ENCODE measurements around the gene CRYBA2. TPM values are rescaled to one million over a fixed set of nuclear protein-coding genes. Genes with fewer than 3 reads are reported as not detected.

The CRYBA2 gene
- total RNA-seq, 1 donor from 2014 or later = not detected

- TF ChIP-seq EZH2phosphoT487 (IDR thresholded peaks at IDR 0.05) (no peak), EZH2 (IDR thresholded peaks at IDR 0.05) (no peak)
- TF ChIP-seq, protein P1, sequence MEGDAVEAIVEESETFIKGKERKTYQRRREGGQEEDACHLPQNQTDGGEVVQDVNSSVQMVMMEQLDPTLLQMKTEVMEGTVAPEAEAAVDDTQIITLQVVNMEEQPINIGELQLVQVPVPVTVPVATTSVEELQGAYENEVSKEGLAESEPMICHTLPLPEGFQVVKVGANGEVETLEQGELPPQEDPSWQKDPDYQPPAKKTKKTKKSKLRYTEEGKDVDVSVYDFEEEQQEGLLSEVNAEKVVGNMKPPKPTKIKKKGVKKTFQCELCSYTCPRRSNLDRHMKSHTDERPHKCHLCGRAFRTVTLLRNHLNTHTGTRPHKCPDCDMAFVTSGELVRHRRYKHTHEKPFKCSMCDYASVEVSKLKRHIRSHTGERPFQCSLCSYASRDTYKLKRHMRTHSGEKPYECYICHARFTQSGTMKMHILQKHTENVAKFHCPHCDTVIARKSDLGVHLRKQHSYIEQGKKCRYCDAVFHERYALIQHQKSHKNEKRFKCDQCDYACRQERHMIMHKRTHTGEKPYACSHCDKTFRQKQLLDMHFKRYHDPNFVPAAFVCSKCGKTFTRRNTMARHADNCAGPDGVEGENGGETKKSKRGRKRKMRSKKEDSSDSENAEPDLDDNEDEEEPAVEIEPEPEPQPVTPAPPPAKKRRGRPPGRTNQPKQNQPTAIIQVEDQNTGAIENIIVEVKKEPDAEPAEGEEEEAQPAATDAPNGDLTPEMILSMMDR (IDR thresholded peaks at IDR 0.05) = no peak
- H3K79me2 ChIP-seq (ENCODE audit: low read depth) = no peaks in the 10 kb centered on the region
- no peaks in the 10 kb centered on the region for H3K9me3 ChIP-seq (ENCODE audit: low read depth)
These were observed 4.6 kb downstream of the CRYBA2 start for GRCh38 chr2:218988650-218989049.

GRCh38 chr2:218988164-218988563 lies 5.1 kb downstream of the CRYBA2 start:
- Mint-ChIP-seq H3K9me3 (peaks cover 1% of the 10 kb centered on the region), H3K36me3 (no peaks in the 10 kb centered on the region), H3K4me3 (no peak overlapping the region), H3K4me1 (peaks cover 3% of the 10 kb centered on the region), H3K27me3 (ENCODE audit: insufficient read depth, low read depth) (peaks cover 90% of the 10 kb centered on the region), H3K27ac (no peak overlapping the region)
- Histone ChIP-seq H3K36me3 (no peaks in the 10 kb centered on the region), H3K9me3 (ENCODE audit: low read depth) (no peaks in the 10 kb centered on the region), H3K4me2 (no peak overlapping the region), H3K79me2 (ENCODE audit: low read depth) (no peaks in the 10 kb centered on the region), H3K27me3 (peaks cover 100% of the 10 kb centered on the region), H3K4me1 (peaks cover 12% of the 10 kb centered on the region), H3K27ac (no peak overlapping the region), H3K4me3 (no peak overlapping the region), H3K9ac (no peak overlapping the region), H3F3A (ENCODE audit: low read depth) (peaks cover 5% of the 10 kb centered on the region), H2AFZ (replicated peaks) (no peak overlapping the region), H4K20me1 (ENCODE audit: low read depth) (peaks cover 95% of the 10 kb centered on the region)
- no peak for DNase-seq (ENCODE audit: low spot score)
- TF ChIP-seq, protein P1 (IDR thresholded peaks at IDR 0.05) = no peak
- TF ChIP-seq EZH2 (IDR thresholded peaks at IDR 0.05) (no peak), EZH2phosphoT487 (IDR thresholded peaks at IDR 0.05) (no peak)

More at GRCh38 chr2:218988650-218989049, 4.6 kb downstream of the CRYBA2 start:
- peaks cover 87% of the 10 kb centered on the region for H3K27me3 Mint-ChIP-seq (ENCODE audit: insufficient read depth, low read depth)
- no peak for DNase-seq (ENCODE audit: low spot score)
- no peak overlapping the region for H2AFZ ChIP-seq (replicated peaks)
- H3K4me1 ChIP-seq = peaks cover 17% of the 10 kb centered on the region
- H3K4me2 ChIP-seq = no peak overlapping the region
- H3K9ac ChIP-seq = no peak overlapping the region
- no peak overlapping the region for H3K4me3 Mint-ChIP-seq
- H3K4me3 ChIP-seq = no peak overlapping the region
- H3K27ac Mint-ChIP-seq = no peak overlapping the region
- no peaks in the 10 kb centered on the region for H3K36me3 ChIP-seq
- peaks cover 100% of the 10 kb centered on the region for H3K27me3 ChIP-seq
- H3K36me3 Mint-ChIP-seq = no peaks in the 10 kb centered on the region
- peaks cover 3% of the 10 kb centered on the region for H3K4me1 Mint-ChIP-seq
- H3K27ac ChIP-seq = no peak overlapping the region
- H4K20me1 ChIP-seq (ENCODE audit: low read depth) = peaks cover 95% of the 10 kb centered on the region
- peaks cover 1% of the 10 kb centered on the region for H3K9me3 Mint-ChIP-seq
- H3F3A ChIP-seq (ENCODE audit: low read depth) = peaks cover 7% of the 10 kb centered on the region

DNA sequence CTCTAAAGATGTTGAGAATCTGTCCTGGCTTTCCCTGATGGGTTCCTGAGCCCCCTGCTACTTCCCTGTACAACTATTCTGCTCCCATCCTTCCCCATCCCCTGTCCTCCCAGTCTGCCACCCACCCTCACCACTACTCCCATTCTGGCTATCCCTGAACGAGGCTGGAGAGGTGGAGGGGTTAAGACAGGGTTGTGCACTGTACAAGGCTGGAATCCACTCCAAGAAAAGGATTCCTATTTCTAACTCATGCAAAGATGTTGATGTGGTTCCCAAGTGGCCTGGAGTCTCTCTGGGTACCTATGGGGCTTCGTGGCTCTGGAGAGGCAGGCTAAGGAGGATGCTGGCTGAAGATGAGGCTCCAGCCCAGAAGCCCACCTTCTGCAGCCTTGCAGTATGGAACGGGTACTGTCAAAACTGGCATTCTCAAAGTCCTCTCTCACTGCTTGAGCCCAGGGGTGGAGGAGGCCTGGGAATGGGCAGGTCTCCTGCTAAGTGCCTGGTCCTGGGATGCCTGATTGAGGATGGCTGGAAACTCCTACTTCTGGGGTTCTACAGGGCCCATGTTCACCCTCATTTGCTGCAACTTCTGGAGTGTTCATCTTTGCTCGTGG lies 7.0 kb downstream of the CRYBA2 start:
- no peak for TF ChIP-seq EZH2phosphoT487 (IDR thresholded peaks at IDR 0.05)
- no peak for TF ChIP-seq EZH2 (IDR thresholded peaks at IDR 0.05)
- Histone ChIP-seq H3F3A (ENCODE audit: low read depth) (peaks cover 2% of the 10 kb centered on the region), H3K9me3 (ENCODE audit: low read depth) (no peaks in the 10 kb centered on the region), H3K36me3 (no peaks in the 10 kb centered on the region), H3K4me3 (no peak overlapping the region), H3K27me3 (peaks cover 100% of the 10 kb centered on the region), H2AFZ (replicated peaks) (no peak overlapping the region), H4K20me1 (ENCODE audit: low read depth) (peaks cover 93% of the 10 kb centered on the region), H3K4me2 (no peak overlapping the region), H3K79me2 (ENCODE audit: low read depth) (no peaks in the 10 kb centered on the region), H3K4me1 (peaks cover 14% of the 10 kb centered on the region), H3K9ac (no peak overlapping the region), H3K27ac (no peak overlapping the region)
- no peak overlapping the region for H3K4me3 Mint-ChIP-seq
- peaks cover 1% of the 10 kb centered on the region for H3K9me3 Mint-ChIP-seq
- DNase-seq (ENCODE audit: low spot score) = no peak
- peaks cover 7% of the 10 kb centered on the region for H3K4me1 Mint-ChIP-seq
- H3K27me3 Mint-ChIP-seq (ENCODE audit: insufficient read depth, low read depth) = peaks cover 87% of the 10 kb centered on the region
- no peak overlapping the region for H3K27ac Mint-ChIP-seq
- no peaks in the 10 kb centered on the region for H3K36me3 Mint-ChIP-seq

Data from neural progenitor cell (in vitro differentiated cells).